ENCODE results near the gene FKBP1B. TPM values are rescaled to one million over a fixed set of nuclear protein-coding genes. Genes with fewer than 3 reads are reported as not detected.

FKBP1B gene
- total RNA-seq, 4 donors from 2014 or later, result 5.4 to 15.3 (median 9.0) TPM

- Histone ChIP-seq H3K4me1 (peaks cover 0 to 7% (median 0%) of the 10 kb centered on the region in 4 donors), H3K27me3 (no peaks in the 10 kb centered on the region), H3K4me3 (no peak overlapping the region), H3K36me3 (peaks cover 0 to 19% (median 0%) of the 10 kb centered on the region in 3 donors), H3K27ac (no peak overlapping the region), H3K9me3 (no peaks in the 10 kb centered on the region)
- TF ChIP-seq CTCF (IDR thresholded peaks at IDR 0.05), result no peak
- TF ChIP-seq EP300 (IDR thresholded peaks at IDR 0.05), result no peak
- TF ChIP-seq POLR2A (IDR thresholded peaks at IDR 0.05), result no peak
- 91 to 100% methylated on average over 5 to 8 of the region's 8 CpGs for WGBS, 2 donors
- no peak for DNase-seq (ENCODE audit: low spot score in 2 of 2)
Measured at GRCh38 chr2:24104110-24104650, 54.6 kb downstream of the FKBP1B start.

DNA sequence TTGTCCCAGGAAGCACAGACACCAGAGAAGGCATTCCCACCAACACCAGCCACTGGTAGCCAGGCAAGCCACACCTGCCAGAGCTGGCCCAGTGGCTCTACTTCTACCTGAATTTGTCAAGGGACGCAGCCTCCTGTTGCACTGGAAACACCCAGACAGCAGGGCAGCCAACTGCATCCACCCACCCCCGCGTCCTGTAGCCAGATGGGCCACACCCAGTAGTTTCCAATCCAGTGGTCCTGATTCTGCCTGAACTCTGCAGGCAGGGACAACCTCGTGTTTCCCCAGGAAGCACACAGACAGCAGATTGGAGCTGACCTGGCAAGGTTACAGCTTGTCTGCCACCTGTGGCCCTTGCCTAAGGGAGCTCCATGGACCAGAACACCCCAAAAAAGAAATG lies 55.4 kb downstream of the FKBP1B start:
- Histone ChIP-seq H3K4me3 (no peak overlapping the region), H3K27me3 (no peaks in the 10 kb centered on the region), H3K4me1 (peaks cover 0 to 7% (median 0%) of the 10 kb centered on the region in 4 donors), H3K9me3 (no peaks in the 10 kb centered on the region), H3K36me3 (peaks cover 0 to 19% (median 0%) of the 10 kb centered on the region in 3 donors), H3K27ac (no peak overlapping the region)
- TF ChIP-seq POLR2A (IDR thresholded peaks at IDR 0.05) (no peak), EP300 (IDR thresholded peaks at IDR 0.05) (no peak), CTCF (IDR thresholded peaks at IDR 0.05) (no peak)
- no peak for DNase-seq (ENCODE audit: low spot score in 2 of 2)
- WGBS, 2 donors, result 69 to 74% methylated on average over 4 of the region's 4 CpGs

GRCh38 chr2:24105816-24106215 lies 56.3 kb downstream of the FKBP1B start:
- peaks cover 0 to 19% (median 0%) of the 10 kb centered on the region in 3 donors for H3K36me3 ChIP-seq
- no peak for DNase-seq (ENCODE audit: low spot score in 2 of 2)
- TF ChIP-seq POLR2A (IDR thresholded peaks at IDR 0.05) (no peak), CTCF (IDR thresholded peaks at IDR 0.05) (no peak), EP300 (IDR thresholded peaks at IDR 0.05) (no peak)
- no peaks in the 10 kb centered on the region for H3K9me3 ChIP-seq
- H3K27me3 ChIP-seq, result no peaks in the 10 kb centered on the region
- WGBS, 2 donors, result 30 to 42% methylated on average over 2 of the region's 2 CpGs
- no peak overlapping the region for H3K4me3 ChIP-seq
- H3K4me1 ChIP-seq, result peaks cover 0 to 7% (median 0%) of the 10 kb centered on the region in 4 donors
- no peak overlapping the region for H3K27ac ChIP-seq

DNA sequence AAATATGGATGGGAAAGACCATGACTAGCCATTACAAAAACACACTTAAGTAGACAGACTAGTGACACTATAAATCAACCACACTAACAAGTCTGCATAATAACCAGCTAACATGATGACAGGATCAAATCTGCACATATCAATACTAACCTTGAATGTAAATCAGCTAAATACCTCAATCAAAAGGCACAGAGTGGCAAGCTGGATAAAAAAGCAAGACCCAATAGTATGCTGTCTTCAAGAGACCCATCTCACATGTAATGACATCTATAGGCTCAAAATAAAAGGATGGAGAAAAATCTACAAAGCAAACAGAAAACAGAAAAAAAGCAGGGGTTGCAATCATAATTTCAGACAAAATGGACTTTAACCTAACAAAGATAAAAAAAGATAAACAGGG lies 57.2 kb downstream of the FKBP1B start:
- peaks cover 0 to 13% (median 0%) of the 10 kb centered on the region in 3 donors for H3K36me3 ChIP-seq
- no peak for DNase-seq (ENCODE audit: low spot score in 2 of 2)
- no peak overlapping the region for H3K27ac ChIP-seq

More for the DNA sequence above, 57.2 kb downstream of the FKBP1B start:
- no peak for TF ChIP-seq POLR2A (IDR thresholded peaks at IDR 0.05)
- TF ChIP-seq CTCF (IDR thresholded peaks at IDR 0.05), result no peak
- TF ChIP-seq EP300 (IDR thresholded peaks at IDR 0.05), result no peak
- Histone ChIP-seq H3K4me1 (peaks cover 0 to 15% (median 0%) of the 10 kb centered on the region in 4 donors), H3K27me3 (no peaks in the 10 kb centered on the region), H3K4me3 (no peak overlapping the region), H3K9me3 (no peaks in the 10 kb centered on the region)
